K562 (cell line): ENCODE results near the gene REG4. TPM values are rescaled to one million over a fixed set of nuclear protein-coding genes. Genes with fewer than 3 reads are reported as not detected.

Source experiments
- ARNT ChIP-seq, 2 experiments: fragments of 450-650 bp; IDR thresholded peaks; 2 replicates each; pipeline ENCODE4 v1.6.1; 2016; ENCODE audit warnings: mild to moderate bottlenecking in 1 of 2
- BCLAF1 ChIP-seq, 2 experiments: fragments of 450-650 bp in 1 of 2; IDR thresholded peaks; 2 replicates each; pipeline ENCODE4 v1.6.1; 2011 to 2017; ENCODE audit warnings: low read depth in 2 of 2, antibody characterized with exemption in 1 of 2, borderline replicate concordance in 1 of 2, low read length in 1 of 2, mild to moderate bottlenecking in 1 of 2, mixed read lengths in 1 of 2; ENCODE audit not compliant: control insufficient read depth in 1 of 2
- DNMT1 ChIP-seq: fragments of 450-650 bp; IDR thresholded peaks from 2 replicates; pipeline ENCODE4 v1.6.1; 2016; ENCODE audit warnings: antibody characterized with exemption, mild to moderate bottlenecking
- HMBOX1 ChIP-seq: sonication (generic); IDR thresholded peaks from 2 replicates; pipeline ENCODE4 v1.6.1; 2016
- IRF2 ChIP-seq: sonication (generic); formaldehyde crosslinking; IDR thresholded peaks from 2 replicates; pipeline ENCODE4 v1.8.1; 2022; ENCODE audit warnings: mild to moderate bottlenecking, missing genetic modification reagents
- KAT8 ChIP-seq: fragments of 450-650 bp; IDR thresholded peaks from 2 replicates; pipeline ENCODE4 v1.6.1; 2016; ENCODE audit warnings: low read depth, mild to moderate bottlenecking
- KLF16 ChIP-seq: IDR thresholded peaks from 2 replicates; pipeline ENCODE4 v1.6.1; 2016; ENCODE audit warnings: antibody characterized with exemption
- LEF1 ChIP-seq: fragments of 450-650 bp; IDR thresholded peaks from 2 replicates; pipeline ENCODE4 v1.6.1; 2016; ENCODE audit warnings: mild to moderate bottlenecking
- MBD2 ChIP-seq: sonication (generic); IDR thresholded peaks from 2 replicates; pipeline ENCODE4 v1.6.1; 2016; ENCODE audit warnings: low read depth, borderline replicate concordance
- MCM5 ChIP-seq: fragments of 450-650 bp; IDR thresholded peaks from 2 replicates; pipeline ENCODE4 v1.6.1; 2016; ENCODE audit warnings: low read depth
- MTA2 ChIP-seq: fragments of 450-650 bp; IDR thresholded peaks from 2 replicates; pipeline ENCODE4 v1.6.1; 2016; ENCODE audit warnings: low read depth
- NRF1 ChIP-seq, 2 experiments: fragments of 450-650 bp; IDR thresholded peaks in 1 of 2; conservative IDR thresholded peaks in 1 of 2; 2 replicates each; pipeline ENCODE4 v1.6.1; 2014; ENCODE audit warnings: mild to moderate bottlenecking in 2 of 2
- RBM17 ChIP-seq: fragments of 200-400 bp; formaldehyde crosslinking; IDR thresholded peaks from 2 replicates; pipeline ENCODE4 v1.6.1; 2017; ENCODE audit warnings: low read depth, mild to moderate bottlenecking, low read length, borderline replicate concordance
- RBM39 ChIP-seq: fragments of 200-400 bp; formaldehyde crosslinking; optimal IDR thresholded peaks from 2 replicates; pipeline ENCODE3; 2018; ENCODE audit warnings: low read depth, low read length
- SREBF2 ChIP-seq: sonication (generic); formaldehyde crosslinking; IDR thresholded peaks from 2 replicates; pipeline ENCODE4 v1.4.0; 2020; ENCODE audit warnings: mild to moderate bottlenecking, missing genetic modification reagents
- ZNF124 ChIP-seq: sonication (generic); formaldehyde crosslinking; IDR thresholded peaks from 2 replicates; pipeline ENCODE4 v1.8.1; 2022; ENCODE audit warnings: missing genetic modification reagents
- ZNF224 ChIP-seq: sonication (generic); formaldehyde crosslinking; IDR thresholded peaks from 2 replicates; pipeline ENCODE4 v1.8.0; 2022; ENCODE audit warnings: mild to moderate bottlenecking, missing genetic modification reagents
- ZNF23 ChIP-seq: fragments of 250-450 bp; sonication (Bioruptor Pico); IDR thresholded peaks from 2 replicates; pipeline ENCODE4 v1.4.0; 2020; ENCODE audit warnings: mild to moderate bottlenecking
- ZNF512 ChIP-seq: IDR thresholded peaks from 2 replicates; pipeline ENCODE4 v1.6.1; 2016; ENCODE audit warnings: missing genetic modification characterization, missing compliant biosample characterization
- ZNF583 ChIP-seq: fragments of 250-450 bp; sonication (Bioruptor Pico); IDR thresholded peaks from 2 replicates; pipeline ENCODE4 v1.4.0; 2020
- ZNF717 ChIP-seq: fragments of 250-450 bp; sonication (Bioruptor Pico); IDR thresholded peaks from 2 replicates; pipeline ENCODE4 v1.5.0; 2021
- ZNF77 ChIP-seq: fragments of 250-450 bp; sonication (Bioruptor Pico); IDR thresholded peaks from 2 replicates; pipeline ENCODE4 v1.5.0; 2020
- polyA plus RNA-seq, 8 experiments: library from polyadenylated mRNA; depleted of rRNA in 4 of 8; stranded (reverse) in 5 of 8; unstranded in 3 of 8; fragments of >200 nt; fragmentation: Nextera tagmentation in 2 of 8; fragmentation: Illumina TruSeq in 1 of 8; extraction: Ambion mirVana in 2 of 8; extraction: Trizol in 1 of 8; gene quantifications; 2 replicates each; pipeline versions ENCODE4 v1.2.1 to v1.2.3, GENCODE V29; 2011 to 2014; ENCODE audit warnings: inconsistent platforms in 1 of 8, missing spikeins in 1 of 8
- total RNA-seq, 7 experiments: library from RNA; depleted of rRNA in 6 of 7; stranded (reverse); fragments of >200 nt in 6 of 7; fragmentation: Illumina TruSeq in 2 of 7; extraction: Trizol in 2 of 7; gene quantifications; 2 replicates each; pipeline versions ENCODE4 v1.2.1 to v1.2.3, GENCODE V29; 2011 to 2021; ENCODE audit warnings: low replicate concordance in 1 of 7
- TF ChIP-seq, protein P1 (sequence below): fragments of 150-350 bp; conservative IDR thresholded peaks from 2 replicates; pipeline ENCODE4 v1.6.1; 2014; ENCODE audit warnings: low read length

REG4 gene
- total and polyA plus RNA-seq, 9 of the 15 experiments (the other 6 are each of a cell fraction or from before 2014, with no cell fraction given), result not detected

DNA sequence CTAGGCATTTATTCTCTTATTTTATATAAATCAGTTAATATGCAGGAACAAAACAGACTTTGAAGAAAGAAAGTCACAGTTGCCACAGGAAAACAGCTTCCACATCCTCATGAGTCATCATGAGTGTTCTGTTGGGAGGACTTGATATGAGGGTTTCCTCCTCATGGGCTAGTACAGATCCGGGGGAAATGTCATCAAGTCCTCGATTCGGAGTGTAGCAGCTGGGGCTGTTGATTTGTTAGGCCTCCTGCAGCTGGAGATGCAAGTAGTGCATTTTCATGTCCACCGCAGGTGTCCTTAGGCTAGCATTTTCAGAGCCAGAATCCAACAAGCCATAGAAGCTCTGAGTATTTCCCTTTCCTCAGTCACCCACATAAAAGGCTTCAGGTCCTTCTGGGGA is 48.4 kb upstream of the REG4 start (continued):
- TF ChIP-seq, protein P1, sequence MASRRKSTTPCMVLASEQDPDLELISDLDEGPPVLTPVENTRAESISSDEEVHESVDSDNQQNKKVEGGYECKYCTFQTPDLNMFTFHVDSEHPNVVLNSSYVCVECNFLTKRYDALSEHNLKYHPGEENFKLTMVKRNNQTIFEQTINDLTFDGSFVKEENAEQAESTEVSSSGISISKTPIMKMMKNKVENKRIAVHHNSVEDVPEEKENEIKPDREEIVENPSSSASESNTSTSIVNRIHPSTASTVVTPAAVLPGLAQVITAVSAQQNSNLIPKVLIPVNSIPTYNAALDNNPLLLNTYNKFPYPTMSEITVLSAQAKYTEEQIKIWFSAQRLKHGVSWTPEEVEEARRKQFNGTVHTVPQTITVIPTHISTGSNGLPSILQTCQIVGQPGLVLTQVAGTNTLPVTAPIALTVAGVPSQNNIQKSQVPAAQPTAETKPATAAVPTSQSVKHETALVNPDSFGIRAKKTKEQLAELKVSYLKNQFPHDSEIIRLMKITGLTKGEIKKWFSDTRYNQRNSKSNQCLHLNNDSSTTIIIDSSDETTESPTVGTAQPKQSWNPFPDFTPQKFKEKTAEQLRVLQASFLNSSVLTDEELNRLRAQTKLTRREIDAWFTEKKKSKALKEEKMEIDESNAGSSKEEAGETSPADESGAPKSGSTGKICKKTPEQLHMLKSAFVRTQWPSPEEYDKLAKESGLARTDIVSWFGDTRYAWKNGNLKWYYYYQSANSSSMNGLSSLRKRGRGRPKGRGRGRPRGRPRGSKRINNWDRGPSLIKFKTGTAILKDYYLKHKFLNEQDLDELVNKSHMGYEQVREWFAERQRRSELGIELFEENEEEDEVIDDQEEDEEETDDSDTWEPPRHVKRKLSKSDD, result no peak
- TF ChIP-seq BCLAF1 (IDR thresholded peaks at IDR 0.05; ENCODE audit: borderline replicate concordance in 1 of 2, control insufficient read depth in 1 of 2, low read depth in 2 of 2, low read length in 1 of 2), result no peak
- TF ChIP-seq RBM17, result no peak
- TF ChIP-seq ARNT (IDR thresholded peaks at IDR 0.05), result no peak
- TF ChIP-seq LEF1, result peak; percentile 43; the same call in 1 of the 2 replicates
- TF ChIP-seq MTA2, result no peak
- TF ChIP-seq MBD2, result no peak
- no peak for TF ChIP-seq ZNF512
- no peak for TF ChIP-seq ZNF23 (CRISPR knock-in tag)
- no peak for TF ChIP-seq NRF1 (conservative IDR thresholded peaks at IDR 0.05 in 1 of 2, IDR thresholded peaks at IDR 0.05 in 1 of 2)
- TF ChIP-seq HMBOX1, result peak; percentile 72
- TF ChIP-seq ZNF224 (CRISPR knock-in tag), result no peak
- no peak for TF ChIP-seq ZNF583
- no peak for TF ChIP-seq KAT8
- no peak for TF ChIP-seq ZNF77 (CRISPR knock-in tag)
- TF ChIP-seq ZNF717 (CRISPR knock-in tag), result no peak
- no peak for TF ChIP-seq DNMT1
- TF ChIP-seq SREBF2 (CRISPR knock-in tag), result no peak
- TF ChIP-seq ZNF124, result no peak
- TF ChIP-seq RBM39, result no peak
- peak; percentile 60; the same call in 1 of the 2 replicates for TF ChIP-seq KLF16
- TF ChIP-seq MCM5, result no peak
- no peak for TF ChIP-seq IRF2
